Measurements from ENCODE around the gene EHF. TPM values are rescaled to one million over a fixed set of nuclear protein-coding genes. Genes with fewer than 3 reads are reported as not detected.

The EHF gene
- total and polyA plus RNA-seq, 2 of the 13 experiments (the other 11 are each of a cell fraction or from before 2014, with no cell fraction given): 0.04 to 0.46 TPM

DNA sequence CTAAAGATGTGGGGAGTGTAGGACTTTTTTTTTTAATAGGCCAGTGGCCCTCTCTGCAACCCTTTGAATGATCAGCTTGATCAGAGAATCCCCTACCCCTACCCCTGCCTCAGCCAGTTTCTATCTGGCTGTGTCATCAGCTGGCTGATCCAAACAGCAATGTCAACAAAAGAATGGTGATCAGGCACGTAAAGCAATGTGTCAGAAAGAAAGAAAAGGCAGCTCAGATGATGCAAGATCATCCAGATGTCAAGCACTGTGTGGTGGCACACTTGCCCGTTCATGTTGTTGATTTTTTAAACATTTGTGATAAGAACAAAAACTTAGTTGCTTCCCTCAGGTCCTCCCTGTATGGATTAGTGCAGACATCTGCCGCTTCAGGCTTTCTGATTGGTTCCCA, 26.3 kb upstream of the EHF start:
- Histone ChIP-seq H3K9ac (ENCODE audit: insufficient read depth, low read depth, low read length) (no peak overlapping the region), H2AFZ (ENCODE audit: low read length) (peak overlapping the region; percentile 9), H3K4me2 (ENCODE audit: low read depth, low read length) (peak overlapping the region; percentile 29), H3K36me3 (replicated peaks in 1 of 2; ENCODE audit: control insufficient read depth in 1 of 2, insufficient read depth in 2 of 2, low read length in 2 of 2) (no peaks in the 10 kb centered on the region), H3K4me3 (replicated peaks in 1 of 3; ENCODE audit: insufficient read depth in 1 of 3, low read depth in 2 of 3, low read length in 3 of 3) (no peak overlapping the region), H4K20me1 (ENCODE audit: insufficient read depth, low read length) (no peaks in the 10 kb centered on the region), H3K4me1 (ENCODE audit: insufficient read depth, low read length) (peaks cover 47% of the 10 kb centered on the region), H3K27ac (ENCODE audit: extremely low read length, insufficient read depth, low read length) (no peak overlapping the region), H3K27me3 (ENCODE audit: control insufficient read depth in 1 of 2, insufficient read depth in 2 of 2, low read length in 2 of 2) (no peaks in the 10 kb centered on the region), H3K79me2 (ENCODE audit: insufficient read depth, low read length) (no peaks in the 10 kb centered on the region), H3K9me3 (ENCODE audit: low read length) (no peaks in the 10 kb centered on the region)
- ChIA-PET CTCF (ENCODE audit: low intra/inter-chr PET ratio, low total read pairs) (no interaction called here), POLR2A (interaction anchor here (0.9 to 2.4 kb wide), 2 partner anchors 11 to 59 kb away, joined by 3 to 6 read pairs; no protein-coding TSS in a partner anchor)
- no peak; the same call in 2 of the 3 replicates for ATAC-seq
- 44% methylated on average over 3 of the region's 3 CpGs for WGBS (ENCODE audit: low lambda C conversion rate)
- peak; percentile 28 for DNase-seq (ENCODE audit: low spot score)
- in situ Hi-C loops (cut with HindIII; ENCODE audit: extremely low pct_ligation_motif_present, low pct_unique_long_range_greater_than_20kb) (loop anchor here (25.0 kb wide), 1 partner anchor 793 kb away; no protein-coding TSS in a partner anchor), intact Hi-C loops (cut with micrococcal nuclease; ENCODE audit: unreplicated experiment) (no loop called here)
- no TSS peak for BruUV-seq (replicated peaks)
- FAIRE-seq: no peak
- TF ChIP-seq ZNF253 (CRISPR knock-in tag; IDR thresholded peaks at IDR 0.05; ENCODE audit: borderline replicate concordance) (no peak), RCOR2 (CRISPR knock-in tag; IDR thresholded peaks at IDR 0.05) (no peak), ZNF720 (CRISPR knock-in tag; IDR thresholded peaks at IDR 0.05) (no peak), RAD51 (IDR thresholded peaks at IDR 0.05; ENCODE audit: borderline replicate concordance) (no peak), ELF3 (CRISPR knock-in tag; IDR thresholded peaks at IDR 0.05) (0 out of 2 replicates have a peak, but pooled peaks have one; percentile 16), FOSL2 (CRISPR knock-in tag; IDR thresholded peaks at IDR 0.05) (peak; percentile 76), POGZ (CRISPR knock-in tag; IDR thresholded peaks at IDR 0.05) (0 out of 2 replicates have a peak, but pooled peaks have one; percentile 34), HNRNPH1 (optimal IDR thresholded peaks at IDR 0.05; ENCODE audit: low read depth, low read length) (no peak), U2AF2 (IDR thresholded peaks at IDR 0.05; ENCODE audit: low read depth, low read length) (no peak), FOXA1 (IDR thresholded peaks at IDR 0.05) (no peak), FOXA1 (CRISPR knock-in tag; IDR thresholded peaks at IDR 0.05) (0 out of 2 replicates have a peak, but pooled peaks have one; percentile 59), SRSF9 (IDR thresholded peaks at IDR 0.05; ENCODE audit: borderline replicate concordance, insufficient read depth, low read depth, low read length, poor library complexity, severe bottlenecking) (no peak), SOX6 (IDR thresholded peaks at IDR 0.05) (no peak), SOX6 (CRISPR knock-in tag; IDR thresholded peaks at IDR 0.05) (peak; percentile 62; the same call in 1 of the 2 replicates), ZNF274 (CRISPR knock-in tag; IDR thresholded peaks at IDR 0.05) (no peak), BORCS8-MEF2B (CRISPR knock-in tag; IDR thresholded peaks at IDR 0.05) (no peak)
- TF ChIP-seq, protein P1, sequence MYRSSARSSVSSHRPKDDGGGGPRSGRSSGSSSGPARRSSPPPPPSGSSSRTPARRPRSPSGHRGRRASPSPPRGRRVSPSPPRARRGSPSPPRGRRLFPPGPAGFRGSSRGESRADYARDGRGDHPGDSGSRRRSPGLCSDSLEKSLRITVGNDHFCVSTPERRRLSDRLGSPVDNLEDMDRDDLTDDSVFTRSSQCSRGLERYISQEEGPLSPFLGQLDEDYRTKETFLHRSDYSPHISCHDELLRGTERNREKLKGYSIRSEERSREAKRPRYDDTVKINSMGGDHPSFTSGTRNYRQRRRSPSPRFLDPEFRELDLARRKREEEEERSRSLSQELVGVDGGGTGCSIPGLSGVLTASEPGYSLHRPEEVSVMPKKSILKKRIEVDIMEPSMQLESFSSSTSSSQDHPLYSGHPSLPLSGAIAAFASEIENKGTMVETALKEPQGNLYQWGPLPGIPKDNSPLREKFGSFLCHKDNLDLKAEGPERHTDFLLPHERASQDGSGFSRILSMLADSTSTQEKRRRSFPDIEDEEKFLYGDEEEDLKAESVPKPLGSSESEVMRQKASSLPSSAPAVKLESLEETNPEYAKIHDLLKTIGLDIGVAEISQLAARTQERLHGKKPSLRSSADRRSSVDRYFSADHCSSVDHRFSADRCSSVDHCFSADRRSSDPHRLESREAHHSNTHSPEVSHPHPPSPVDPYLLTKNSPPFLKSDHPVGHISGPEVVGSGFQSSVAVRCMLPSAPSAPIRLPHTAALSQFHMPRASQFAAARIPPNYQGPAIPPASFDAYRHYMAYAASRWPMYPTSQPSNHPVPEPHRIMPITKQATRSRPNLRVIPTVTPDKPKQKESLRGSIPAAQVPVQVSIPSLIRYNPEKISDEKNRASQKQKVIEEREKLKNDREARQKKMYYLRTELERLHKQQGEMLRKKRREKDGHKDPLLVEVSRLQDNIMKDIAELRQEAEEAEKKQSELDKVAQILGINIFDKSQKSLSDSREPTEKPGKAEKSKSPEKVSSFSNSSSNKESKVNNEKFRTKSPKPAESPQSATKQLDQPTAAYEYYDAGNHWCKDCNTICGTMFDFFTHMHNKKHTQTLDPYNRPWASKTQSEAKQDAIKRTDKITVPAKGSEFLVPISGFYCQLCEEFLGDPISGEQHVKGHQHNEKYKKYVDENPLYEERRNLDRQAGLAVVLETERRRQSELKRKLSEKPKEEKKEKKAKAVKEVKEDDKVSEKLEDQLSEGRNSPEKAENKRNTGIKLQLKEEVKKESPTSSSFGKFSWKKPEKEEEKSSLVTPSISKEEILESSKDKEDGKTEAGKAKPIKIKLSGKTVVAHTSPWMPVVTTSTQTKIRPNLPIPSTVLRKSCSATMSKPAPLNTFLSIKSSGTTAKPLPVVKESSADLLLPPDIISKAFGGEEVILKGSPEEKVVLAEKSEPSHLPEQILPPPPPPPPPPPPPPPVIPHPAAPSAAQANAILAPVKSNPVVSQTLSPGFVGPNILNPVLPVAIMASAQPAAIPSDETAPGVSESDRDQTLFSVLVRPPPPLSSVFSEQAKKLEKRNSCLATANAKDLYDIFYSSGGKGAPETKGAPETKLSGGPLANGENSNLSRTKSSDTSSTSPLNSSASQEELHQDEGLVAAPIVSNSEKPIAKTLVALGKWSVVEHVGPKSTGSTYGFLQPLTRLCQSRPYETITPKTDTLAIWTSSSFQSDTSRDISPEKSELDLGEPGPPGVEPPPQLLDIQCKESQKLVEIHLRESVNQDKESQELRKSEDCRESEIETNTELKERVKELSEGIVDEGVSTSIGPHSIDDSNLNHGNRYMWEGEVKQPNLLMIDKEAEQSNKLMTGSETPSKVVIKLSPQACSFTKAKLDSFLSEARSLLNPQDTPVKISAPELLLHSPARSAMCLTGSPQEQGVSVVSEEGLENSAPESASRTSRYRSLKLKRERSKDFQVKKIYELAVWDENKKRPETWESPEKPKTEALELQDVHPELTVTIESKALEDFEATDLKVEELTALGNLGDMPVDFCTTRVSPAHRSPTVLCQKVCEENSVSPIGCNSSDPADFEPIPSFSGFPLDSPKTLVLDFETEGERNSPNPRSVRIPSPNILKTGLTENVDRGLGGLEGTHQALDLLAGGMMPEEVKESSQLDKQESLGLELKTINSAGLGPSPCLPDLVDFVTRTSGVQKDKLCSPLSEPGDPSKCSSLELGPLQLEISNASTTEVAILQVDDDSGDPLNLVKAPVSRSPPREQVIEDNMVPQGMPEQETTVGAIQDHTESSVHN (CRISPR knock-in tag; IDR thresholded peaks at IDR 0.05): no peak
- TF ChIP-seq, protein P2, sequence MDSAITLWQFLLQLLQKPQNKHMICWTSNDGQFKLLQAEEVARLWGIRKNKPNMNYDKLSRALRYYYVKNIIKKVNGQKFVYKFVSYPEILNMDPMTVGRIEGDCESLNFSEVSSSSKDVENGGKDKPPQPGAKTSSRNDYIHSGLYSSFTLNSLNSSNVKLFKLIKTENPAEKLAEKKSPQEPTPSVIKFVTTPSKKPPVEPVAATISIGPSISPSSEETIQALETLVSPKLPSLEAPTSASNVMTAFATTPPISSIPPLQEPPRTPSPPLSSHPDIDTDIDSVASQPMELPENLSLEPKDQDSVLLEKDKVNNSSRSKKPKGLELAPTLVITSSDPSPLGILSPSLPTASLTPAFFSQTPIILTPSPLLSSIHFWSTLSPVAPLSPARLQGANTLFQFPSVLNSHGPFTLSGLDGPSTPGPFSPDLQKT (CRISPR knock-in tag; IDR thresholded peaks at IDR 0.05; ENCODE audit: borderline replicate concordance): no peak

Data from HepG2 (cell line).